BJ (cell line): ENCODE measurements around the gene PKMYT1. TPM values are rescaled to one million over a fixed set of nuclear protein-coding genes. Genes with fewer than 3 reads are reported as not detected.

ENCODE experiments used
- CTCF ChIA-PET: fragments of 350-600 bp; formaldehyde crosslinking; extraction: SDS; loops from one replicate; lab custom pipeline; 2021; ENCODE audit warnings: antibody characterized with exemption, inconsistent platforms; lab: Yijun Ruan, JAX
- POLR2A ChIA-PET: fragments of 300-600 bp; sonication (Branson Sonifier 250); formaldehyde crosslinking; extraction: SDS; loops from one replicate; lab custom pipeline; 2021; ENCODE audit warnings: antibody characterized with exemption; lab: Charles Lee
- DNase-seq: peaks from one replicate; pipeline ENCODE4 v3.0.0-alpha.2; 2011; ENCODE audit warnings: low read depth
- H3K27me3 ChIP-seq: 2 replicates; pipeline ENCODE4 v1.6.0; 2011; ENCODE audit warnings: low read length; ENCODE audit not compliant: control insufficient read depth, insufficient read depth
- H3K36me3 ChIP-seq: 2 replicates; pipeline ENCODE4 v1.5.1; 2011; ENCODE audit warnings: low read length; ENCODE audit not compliant: control insufficient read depth, insufficient read depth
- H3K4me3 ChIP-seq: 2 replicates; pipeline ENCODE4 v1.5.1; 2011; ENCODE audit warnings: low read depth, mild to moderate bottlenecking, control low read depth, low read length
- CTCF ChIP-seq: IDR thresholded peaks from 2 replicates; pipeline ENCODE4 v1.5.1; 2011; ENCODE audit warnings: low read depth, mild to moderate bottlenecking, control low read depth, inconsistent platforms, low read length, moderate library complexity; ENCODE audit not compliant: insufficient read depth
- polyA plus RNA-seq: library from polyadenylated mRNA; depleted of rRNA; stranded (reverse); fragments of >200 nt; gene quantifications from 2 replicates; pipeline ENCODE4 v1.2.3, GENCODE V29; 2011; rRNA removed
- small RNA-seq: library from RNA; depleted of rRNA; stranded (forward); fragments of <200 nt; gene quantifications from one replicate; pipeline ENCODE3, GENCODE V24; 2012; ENCODE audit warnings: low replicate concordance, low read depth; ENCODE audit not compliant: insufficient read length

Gene PKMYT1
- polyA plus RNA-seq, 1 experiment: 6.9 TPM

- H3K27me3 ChIP-seq: no peaks in the 10 kb centered on the region
- no peak for TF ChIP-seq CTCF
- CTCF ChIA-PET: interaction anchor here (0.5 to 3.9 kb wide), 24 partner anchors 9 to 133 kb away, joined by 3 to 24 read pairs (median 6); partner anchors contain the start of genes FLYWCH1 and FLYWCH2
- POLR2A ChIA-PET: no interaction called here
- H3K36me3 ChIP-seq: peaks cover 12% of the 10 kb centered on the region
- DNase-seq: no peak
- no peak overlapping the region for H3K4me3 ChIP-seq
These were observed 54.1 kb downstream of the PKMYT1 start for GRCh38 chr16:2925951-2926649.

GRCh38 chr16:2924901-2925755 lies 55.1 kb downstream of the PKMYT1 start:
- H3K36me3 ChIP-seq: peaks cover 10% of the 10 kb centered on the region
- H3K4me3 ChIP-seq: no peak overlapping the region
- POLR2A ChIA-PET: no interaction called here
- H3K27me3 ChIP-seq: no peaks in the 10 kb centered on the region
- no peak for TF ChIP-seq CTCF
- CTCF ChIA-PET: interaction anchor here (1.3 to 3.9 kb wide), 3 partner anchors 8 to 86 kb away, joined by 5 to 24 read pairs (median 22); no protein-coding TSS in a partner anchor
- no peak for DNase-seq

GRCh38 chr16:2923481-2923880 lies 56.8 kb downstream of the PKMYT1 start:
- ChIA-PET CTCF (interaction anchor here (1.0 to 1.5 kb wide), 3 partner anchors 20 to 60 kb away, joined by 3 to 4 read pairs (median 3); no protein-coding TSS in a partner anchor), POLR2A (no interaction called here)
- TF ChIP-seq CTCF: no peak
- Histone ChIP-seq H3K36me3 (peaks cover 5% of the 10 kb centered on the region), H3K4me3 (no peak overlapping the region), H3K27me3 (no peaks in the 10 kb centered on the region)
- no peak for DNase-seq

Small RNAs within 50 kb of the gene (small RNA-seq; reads per million reads assigned to genes)
- gene LINC00514: not detected

Other genes with a start within 250 kb of the PKMYT1 start
- 72.6 and 105 TPM in 2 replicates for gene SRRM2, start 227.8 kb downstream of the PKMYT1 start, polyA plus RNA-seq
- gene ELOB, start 203.2 kb downstream of the PKMYT1 start, polyA plus RNA-seq: 212 and 215 TPM in 2 replicates
- not detected in 2 replicates for gene PRSS33, start 192.9 kb downstream of the PKMYT1 start, polyA plus RNA-seq
- gene PRSS41, start 182.0 kb downstream of the PKMYT1 start, polyA plus RNA-seq: not detected in 2 replicates
- gene PRSS21, start 163.2 kb downstream of the PKMYT1 start, polyA plus RNA-seq: 0.13 TPM in 1 of 2 replicates, not detected in the other
- 0.10 TPM in 2 replicates for gene ZG16B, start 150.1 kb downstream of the PKMYT1 start, polyA plus RNA-seq
- not detected in 2 replicates for gene PRSS22, start 122.3 kb downstream of the PKMYT1 start, polyA plus RNA-seq
- 25.6 and 39.9 TPM in 2 replicates for gene FLYWCH2, start 97.2 kb downstream of the PKMYT1 start, polyA plus RNA-seq
- gene FLYWCH1, start 68.5 kb downstream of the PKMYT1 start, polyA plus RNA-seq: 16.2 and 25.4 TPM in 2 replicates
- not detected in 2 replicates for gene KREMEN2, start 16.2 kb downstream of the PKMYT1 start, polyA plus RNA-seq
- gene PAQR4, start 11.1 kb downstream of the PKMYT1 start, polyA plus RNA-seq: 2.7 and 4.4 TPM in 2 replicates
- gene CLDN9, start 32.5 kb upstream of the PKMYT1 start, polyA plus RNA-seq: not detected in 2 replicates
- gene CLDN6, start 37.7 kb upstream of the PKMYT1 start, polyA plus RNA-seq: 0.12 TPM in 1 of 2 replicates, not detected in the other
- gene TNFRSF12A, start 39.9 kb upstream of the PKMYT1 start, polyA plus RNA-seq: 218 and 282 TPM in 2 replicates
- 26.2 and 33.7 TPM in 2 replicates for gene HCFC1R1, start 43.5 kb upstream of the PKMYT1 start, polyA plus RNA-seq
- gene THOC6, start 43.6 kb upstream of the PKMYT1 start, polyA plus RNA-seq: 11.0 and 20.5 TPM in 2 replicates
- gene BICDL2, start 56.5 kb upstream of the PKMYT1 start, polyA plus RNA-seq: 0.04 and 0.09 TPM in 2 replicates
- 0.01 and 0.02 TPM in 2 replicates for gene MMP25, start 66.1 kb upstream of the PKMYT1 start, polyA plus RNA-seq
- gene IL32, start 85.2 kb upstream of the PKMYT1 start, polyA plus RNA-seq: 11.3 and 18.1 TPM in 2 replicates
- gene ZSCAN10, start 118.8 kb upstream of the PKMYT1 start, polyA plus RNA-seq: not detected in 2 replicates
- gene ZNF205, start 132.1 kb upstream of the PKMYT1 start, polyA plus RNA-seq: 4.2 and 9.0 TPM in 2 replicates
- gene ZNF213, start 154.6 kb upstream of the PKMYT1 start, polyA plus RNA-seq: 0.63 and 0.77 TPM in 2 replicates
- 0.33 and 0.64 TPM in 2 replicates for gene OR1F1, start 207.8 kb upstream of the PKMYT1 start, polyA plus RNA-seq